ELR (cell line): ENCODE results near the gene DDX41.
A peak's percentile ranks its signal among the peaks of the same experiment; 100 is the strongest.
"Not testable (repeated sequence)": the region's sequence is repeated elsewhere in the genome, so short reads cannot be mapped to it uniquely, and the experiment has no call there.

ENCODE experiments used
- DNase-seq: peaks from one replicate; pipeline ENCODE4 v3.0.0-alpha.2; 2015; ENCODE audit warnings: low read depth

Gene DDX41

GRCh38 chr5:177498013-177498787 is 18.6 kb downstream of the DDX41 start:
- peak; percentile 64 for DNase-seq

- peak; percentile 97 for DNase-seq
Measured at GRCh38 chr5:177497292-177498012, 19.3 kb downstream of the DDX41 start, which contains the start of gene PDLIM7. TSS of gene PDLIM7 (minus strand) at chr5:177497604. CDS start at chr5:177496512, 1,092 bp downstream.

- peak; percentile 94 for DNase-seq
Measured at GRCh38 chr5:177496727-177497291, 20.0 kb downstream of the DDX41 start.

GRCh38 chr5:177496070-177496726 is 20.6 kb downstream of the DDX41 start:
- DNase-seq, result peak; percentile 84

- DNase-seq, result peak; percentile 85
Measured at GRCh38 chr5:177495243-177496060, 21.3 kb downstream of the DDX41 start.

GRCh38 chr5:177494346-177495195 is 22.2 kb downstream of the DDX41 start:
- DNase-seq, result peak; percentile 97

GRCh38 chr5:177493795-177494345 is 22.9 kb downstream of the DDX41 start:
- no peak for DNase-seq

GRCh38 chr5:177492841-177493240 is 23.9 kb downstream of the DDX41 start:
- DNase-seq, result no peak

- DNase-seq, result no peak
Measured at GRCh38 chr5:177491983-177492746, 24.6 kb downstream of the DDX41 start.

GRCh38 chr5:177491429-177491945 is 25.3 kb downstream of the DDX41 start:
- DNase-seq, result peak; percentile 61

- no peak for DNase-seq
Measured at GRCh38 chr5:177490992-177491391, 25.8 kb downstream of the DDX41 start.

GRCh38 chr5:177490311-177490991 is 26.3 kb downstream of the DDX41 start:
- DNase-seq, result no peak

GRCh38 chr5:177489119-177489716 is 27.5 kb downstream of the DDX41 start:
- no peak for DNase-seq

- DNase-seq, result no peak
Measured at GRCh38 chr5:177487975-177488374, 28.8 kb downstream of the DDX41 start.

GRCh38 chr5:177487144-177487543 is 29.6 kb downstream of the DDX41 start:
- no peak for DNase-seq

- DNase-seq, result no peak
Measured at GRCh38 chr5:177486256-177486655, 30.5 kb downstream of the DDX41 start.

- not testable (repeated sequence) for DNase-seq
Measured at GRCh38 chr5:177485753-177486152, 31.0 kb downstream of the DDX41 start.

GRCh38 chr5:177484902-177485549 is 31.7 kb downstream of the DDX41 start:
- DNase-seq, result no peak
